Esophagus muscularis mucosa (tissue), 4 donors: ENCODE data around the gene ATP2B2. TPM values are rescaled to one million over a fixed set of nuclear protein-coding genes. Genes with fewer than 3 reads are reported as not detected.

Experiments used
- DNase-seq: peaks from one replicate; pipeline ENCODE4 v3.0.0-alpha.2; 2017; ENCODE audit errors: extremely low spot score
- H3K27ac ChIP-seq, 4 donors: fragments of 200-600 bp; sonication (generic); replicated peaks in 1 of 4; 1 replicate in 3 of 4; 2 replicates in 1 of 4; pipeline ENCODE4 v1.5.1; 2016 to 2019; ENCODE audit warnings: mild to moderate bottlenecking in 1 of 4
- H3K27me3 ChIP-seq, 4 donors: fragments of 200-600 bp; sonication (generic); one replicate each; pipeline versions ENCODE4 v1.5.1 to v1.6.0; 2016 to 2019
- H3K36me3 ChIP-seq, 4 donors: fragments of 200-600 bp; sonication (generic); one replicate each; pipeline ENCODE4 v1.5.1; 2016 to 2019
- H3K4me1 ChIP-seq, 4 donors: fragments of 200-600 bp; sonication (generic); one replicate each; pipeline ENCODE4 v1.5.1; 2016 to 2019
- H3K4me3 ChIP-seq, 4 donors: fragments of 200-600 bp; sonication (generic); 1 replicate in 2 of 4; 2 replicates in 2 of 4; pipeline ENCODE4 v1.5.1; 2016 to 2019; ENCODE audit warnings: mild to moderate bottlenecking in 4 of 4, moderate library complexity in 1 of 4
- H3K9me3 ChIP-seq, 4 donors: fragments of 200-600 bp; sonication (generic); 1 replicate in 3 of 4; 2 replicates in 1 of 4; pipeline ENCODE4 v1.5.1; 2016 to 2019
- CTCF ChIP-seq, 3 experiments: fragments of 200-600 bp in 2 of 3; fragments of 450-650 bp in 1 of 3; sonication (generic) in 2 of 3; IDR thresholded peaks; one replicate each; pipeline ENCODE4 v1.5.1; 2017 to 2019; ENCODE audit warnings: antibody characterized with exemption in 3 of 3, mild to moderate bottlenecking in 2 of 3, moderate library complexity in 1 of 3
- EP300 ChIP-seq: sonication (generic); formaldehyde crosslinking; IDR thresholded peaks from one replicate; pipeline ENCODE4 v1.6.1; 2017; ENCODE audit warnings: antibody characterized with exemption
- POLR2A ChIP-seq: fragments of 450-650 bp; IDR thresholded peaks from one replicate; pipeline ENCODE4 v1.6.1; 2017; ENCODE audit warnings: antibody characterized with exemption, moderate library complexity, mild to moderate bottlenecking, low read depth
- POLR2AphosphoS5 ChIP-seq, 2 donors: sonication (generic); formaldehyde crosslinking; IDR thresholded peaks; one replicate each; pipeline ENCODE4 v1.6.1; 2017; ENCODE audit warnings: antibody characterized with exemption in 2 of 2
- WGBS: methylation state at CpG from one replicate; pipeline ENCODE4 v1.1.5; 2018; 5-methylcytosine and 5-hydroxymethylcytosine counted together
- intact Hi-C: fragments of 100-400 bp; cut with DNase I; formaldehyde crosslinking; loops from one replicate; pipeline ENCODE4 v1.15.1; 2023
- total RNA-seq, 4 donors: library from RNA; depleted of rRNA; stranded (reverse); fragments of >200 nt; gene quantifications; one replicate each; pipeline versions ENCODE4 v1.1.0 to v1.2.1, GENCODE V29; 2016

The ATP2B2 gene
- total RNA-seq, 4 donors from 2014 or later: under 0.01 to 0.75 (median 0.39) TPM

- Histone ChIP-seq H3K27me3 (peaks cover 0 to 40% (median 0%) of the 10 kb centered on the region in 4 donors), H3K4me3 (no peak overlapping the region), H3K9me3 (no peaks in the 10 kb centered on the region), H3K27ac (no peak overlapping the region), H3K4me1 (no peaks in the 10 kb centered on the region), H3K36me3 (no peaks in the 10 kb centered on the region)
- TF ChIP-seq CTCF (IDR thresholded peaks at IDR 0.05) (no peak), EP300 (no peak), POLR2AphosphoS5 (IDR thresholded peaks at IDR 0.05) (no peak)
- 29% methylated on average over 3 of the region's 3 CpGs for WGBS
- intact Hi-C loops: no loop called here
- no peak for DNase-seq
Observed at GRCh38 chr3:10457560-10457959, 47.8 kb downstream of the ATP2B2 start.

- Histone ChIP-seq H3K4me3 (no peak overlapping the region), H3K36me3 (no peaks in the 10 kb centered on the region)
- 56% methylated on average over 2 of the region's 2 CpGs for WGBS
Observed at GRCh38 chr3:10456981-10457380, 48.4 kb downstream of the ATP2B2 start.

GRCh38 chr3:10455545-10455914, 49.9 kb downstream of the ATP2B2 start:
- DNase-seq: no peak
- Histone ChIP-seq H3K4me1 (no peaks in the 10 kb centered on the region), H3K27me3 (peaks cover 0 to 60% (median 0%) of the 10 kb centered on the region in 4 donors), H3K4me3 (no peak overlapping the region), H3K27ac (no peak overlapping the region), H3K36me3 (no peaks in the 10 kb centered on the region), H3K9me3 (no peaks in the 10 kb centered on the region)
- intact Hi-C loops: no loop called here
- TF ChIP-seq CTCF (IDR thresholded peaks at IDR 0.05): no peak
- TF ChIP-seq POLR2AphosphoS5 (IDR thresholded peaks at IDR 0.05): no peak

More at GRCh38 chr3:10456981-10457380, 48.4 kb downstream of the ATP2B2 start:
- intact Hi-C loops: no loop called here
- DNase-seq: no peak
- no peak for TF ChIP-seq CTCF (IDR thresholded peaks at IDR 0.05)
- no peak for TF ChIP-seq POLR2AphosphoS5 (IDR thresholded peaks at IDR 0.05)
- TF ChIP-seq POLR2A: no peak
- no peak for TF ChIP-seq EP300
- H3K27ac ChIP-seq: no peak overlapping the region
- H3K9me3 ChIP-seq: no peaks in the 10 kb centered on the region
- peaks cover 0 to 46% (median 0%) of the 10 kb centered on the region in 4 donors for H3K27me3 ChIP-seq
- no peaks in the 10 kb centered on the region for H3K4me1 ChIP-seq

- WGBS: 0% methylated on average over 1 of the region's 1 CpG
- Histone ChIP-seq H3K4me3 (no peak overlapping the region), H3K27me3 (peaks cover 0 to 65% (median 0%) of the 10 kb centered on the region in 4 donors)
Observed at GRCh38 chr3:10454907-10455544, 50.4 kb downstream of the ATP2B2 start.

More at GRCh38 chr3:10454907-10455544, 50.4 kb downstream of the ATP2B2 start:
- Histone ChIP-seq H3K9me3 (no peaks in the 10 kb centered on the region), H3K27ac (no peak overlapping the region), H3K36me3 (no peaks in the 10 kb centered on the region), H3K4me1 (no peaks in the 10 kb centered on the region)
- TF ChIP-seq POLR2AphosphoS5 (IDR thresholded peaks at IDR 0.05) (no peak), EP300 (no peak), CTCF (IDR thresholded peaks at IDR 0.05) (no peak), POLR2A (no peak)
- DNase-seq: no peak
- intact Hi-C loops: no loop called here
